ENCODE results near the gene SLAMF9. TPM values are rescaled to one million over a fixed set of nuclear protein-coding genes. Genes with fewer than 3 reads are reported as not detected.

Gene SLAMF9
- total RNA-seq (2021): 0.58 and 0.94 TPM in 2 replicates
- Bru-seq, nascent RNA: percentile 21 among the genes with signal in this experiment
- BruChase-seq, experiment 1, labeled RNA remaining after a 2-hour chase: percentile 22 among the genes with signal in this experiment
- BruChase-seq, experiment 2, labeled RNA remaining after a 6-hour chase: percentile 29 among the genes with signal in this experiment
- long read RNA-seq: 0 reads

GRCh38 chr1:159953536-159954515, at the start of gene SLAMF9:
SLAMF9 (minus strand) TSS chr1:159954237; CDS start chr1:159954137, 100 bp downstream.
- H3K9me3 ChIP-seq (ENCODE audit: insufficient read depth, low read depth): no peaks in the 10 kb centered on the region
- H3K9me2 ChIP-seq (ENCODE audit: insufficient read depth): no peaks in the 10 kb centered on the region
- POLR2A ChIA-PET (ENCODE audit: unreplicated experiment): interaction anchor here (0.6 kb wide), 1 partner anchor 42 kb away, joined by 4 read pairs; no protein-coding TSS in a partner anchor
- CTCF ChIA-PET: no interaction called here
- no peak within 1 kb of the TSS for H3K4me3 ChIP-seq
- H2AFZ ChIP-seq: no peak within 1 kb of the TSS
- TF ChIP-seq, protein P1, sequence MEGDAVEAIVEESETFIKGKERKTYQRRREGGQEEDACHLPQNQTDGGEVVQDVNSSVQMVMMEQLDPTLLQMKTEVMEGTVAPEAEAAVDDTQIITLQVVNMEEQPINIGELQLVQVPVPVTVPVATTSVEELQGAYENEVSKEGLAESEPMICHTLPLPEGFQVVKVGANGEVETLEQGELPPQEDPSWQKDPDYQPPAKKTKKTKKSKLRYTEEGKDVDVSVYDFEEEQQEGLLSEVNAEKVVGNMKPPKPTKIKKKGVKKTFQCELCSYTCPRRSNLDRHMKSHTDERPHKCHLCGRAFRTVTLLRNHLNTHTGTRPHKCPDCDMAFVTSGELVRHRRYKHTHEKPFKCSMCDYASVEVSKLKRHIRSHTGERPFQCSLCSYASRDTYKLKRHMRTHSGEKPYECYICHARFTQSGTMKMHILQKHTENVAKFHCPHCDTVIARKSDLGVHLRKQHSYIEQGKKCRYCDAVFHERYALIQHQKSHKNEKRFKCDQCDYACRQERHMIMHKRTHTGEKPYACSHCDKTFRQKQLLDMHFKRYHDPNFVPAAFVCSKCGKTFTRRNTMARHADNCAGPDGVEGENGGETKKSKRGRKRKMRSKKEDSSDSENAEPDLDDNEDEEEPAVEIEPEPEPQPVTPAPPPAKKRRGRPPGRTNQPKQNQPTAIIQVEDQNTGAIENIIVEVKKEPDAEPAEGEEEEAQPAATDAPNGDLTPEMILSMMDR (conservative IDR thresholded peaks at IDR 0.05): no peak
- TF ChIP-seq EZH2 (IDR thresholded peaks at IDR 0.05; ENCODE audit: low read depth): no peak
- H3K27ac ChIP-seq: no peak within 1 kb of the TSS
- no peaks in the 10 kb centered on the region for H3K27me3 ChIP-seq (ENCODE audit: insufficient read depth, low read depth)
- no peaks in the 10 kb centered on the region; the same call in 1 of the 2 replicates for H3F3A ChIP-seq (ENCODE audit: insufficient read depth, low read depth)
- DNase-seq: no peak
- no peaks in the 10 kb centered on the region for H4K20me1 ChIP-seq (ENCODE audit: insufficient read depth)
- no peaks in the 10 kb centered on the region for H3K79me2 ChIP-seq (ENCODE audit: low read depth)
- BruUV-seq (replicated peaks): TSS peak; percentile 62
- intact Hi-C loops (cut with micrococcal nuclease; ENCODE audit: unreplicated experiment): no loop called here
- peaks cover 15% of the 10 kb centered on the region for H3K4me1 ChIP-seq (replicated peaks; ENCODE audit: insufficient read depth)
- peak within 1 kb of the TSS; percentile 8; the same call in 1 of the 2 replicates for H3K4me2 ChIP-seq
- no peaks in the 10 kb centered on the region for H3K36me3 ChIP-seq (ENCODE audit: low read depth)

- POLR2A ChIA-PET (ENCODE audit: unreplicated experiment): interaction anchor here (0.6 kb wide), 1 partner anchor 148 kb away, joined by 3 read pairs; no protein-coding TSS in a partner anchor
- Histone ChIP-seq H3K27ac (no peak overlapping the region), H3K4me1 (replicated peaks; ENCODE audit: insufficient read depth) (peaks cover 23% of the 10 kb centered on the region), H3K9me3 (ENCODE audit: insufficient read depth, low read depth) (no peaks in the 10 kb centered on the region), H4K20me1 (ENCODE audit: insufficient read depth) (no peaks in the 10 kb centered on the region), H3K4me3 (no peak overlapping the region), H3K79me2 (ENCODE audit: low read depth) (no peaks in the 10 kb centered on the region), H2AFZ (no peak overlapping the region), H3K27me3 (ENCODE audit: insufficient read depth, low read depth) (no peaks in the 10 kb centered on the region), H3K9me2 (ENCODE audit: insufficient read depth) (no peaks in the 10 kb centered on the region), H3F3A (ENCODE audit: insufficient read depth, low read depth) (peaks cover 14% of the 10 kb centered on the region), H3K4me2 (no peak overlapping the region), H3K36me3 (ENCODE audit: low read depth) (no peaks in the 10 kb centered on the region)
- no peak for DNase-seq
- TF ChIP-seq EZH2 (IDR thresholded peaks at IDR 0.05; ENCODE audit: low read depth): no peak
- TF ChIP-seq, protein P1 (conservative IDR thresholded peaks at IDR 0.05): no peak
- CTCF ChIA-PET: interaction anchor here (0.6 kb wide), 1 partner anchor 1063 kb away, joined by 6 read pairs; no protein-coding TSS in a partner anchor
- intact Hi-C loops (cut with micrococcal nuclease; ENCODE audit: unreplicated experiment): no loop called here
- BruUV-seq (replicated peaks): no TSS peak
Observed at GRCh38 chr1:160001440-160001839, 47.4 kb upstream of the SLAMF9 start.

DNA sequence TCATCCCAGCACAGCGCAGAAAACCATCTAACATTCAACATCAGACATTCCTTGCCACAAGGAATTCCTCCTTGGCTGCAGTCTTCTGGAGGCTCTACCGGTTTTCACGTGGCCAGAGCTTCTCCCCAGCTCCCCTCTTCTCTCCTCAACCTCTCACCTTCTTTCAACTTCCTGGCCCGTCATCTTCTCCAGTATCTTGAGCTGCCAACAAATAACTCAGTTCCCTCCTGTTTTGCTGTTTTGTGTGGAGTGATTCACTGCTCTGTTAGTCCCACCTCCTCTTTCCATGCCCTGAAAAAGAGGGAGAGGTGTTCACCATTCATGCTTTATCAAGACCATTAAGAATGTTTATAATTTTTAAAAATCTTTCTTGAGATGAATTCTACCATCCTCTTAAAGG, 45.2 kb upstream of the SLAMF9 start:
- ChIA-PET CTCF (interaction anchor here (0.5 to 1.1 kb wide), 4 partner anchors 9 to 794 kb away, joined by 3 to 5 read pairs (median 4); no protein-coding TSS in a partner anchor), POLR2A (ENCODE audit: unreplicated experiment) (no interaction called here)
- no peaks in the 10 kb centered on the region for H3K36me3 ChIP-seq (ENCODE audit: low read depth)
- peak; percentile 20 to 72 for DNase-seq
- peak overlapping the region; percentile 43; the same call in 1 of the 2 replicates for H3K27ac ChIP-seq
- no peaks in the 10 kb centered on the region for H4K20me1 ChIP-seq (ENCODE audit: insufficient read depth)
- H3K4me3 ChIP-seq: no peak overlapping the region
- peak overlapping the region; percentile 69 for H2AFZ ChIP-seq
- peak overlapping the region; percentile 36 for H3K4me2 ChIP-seq
- H3F3A ChIP-seq (ENCODE audit: insufficient read depth, low read depth): peaks cover 19% of the 10 kb centered on the region
- H3K4me1 ChIP-seq (replicated peaks; ENCODE audit: insufficient read depth): peaks cover 28% of the 10 kb centered on the region
- no TSS peak for BruUV-seq (replicated peaks)
- intact Hi-C loops (cut with micrococcal nuclease; ENCODE audit: unreplicated experiment): loop anchor here (5.0 kb wide), 1 partner anchor 37 kb away; no protein-coding TSS in a partner anchor
- no peak for TF ChIP-seq EZH2 (IDR thresholded peaks at IDR 0.05; ENCODE audit: low read depth)
- TF ChIP-seq, protein P1 (conservative IDR thresholded peaks at IDR 0.05): no peak
- H3K27me3 ChIP-seq (ENCODE audit: insufficient read depth, low read depth): no peaks in the 10 kb centered on the region
- no peaks in the 10 kb centered on the region for H3K9me2 ChIP-seq (ENCODE audit: insufficient read depth)
- H3K79me2 ChIP-seq (ENCODE audit: low read depth): no peaks in the 10 kb centered on the region
- no peaks in the 10 kb centered on the region for H3K9me3 ChIP-seq (ENCODE audit: insufficient read depth, low read depth)
